Measurements from ENCODE around the gene PAM. TPM values are rescaled to one million over a fixed set of nuclear protein-coding genes. Genes with fewer than 3 reads are reported as not detected.

PAM gene
- total RNA-seq, 4 donors from 2014 or later = 102 to 210 (median 172) TPM

- H3K27me3 ChIP-seq = no peaks in the 10 kb centered on the region
- H3K4me1 ChIP-seq = peaks cover 7 to 8% of the 10 kb centered on the region in 2 donors
- peak overlapping the region in 3 of 4 donors; percentile 7 to 55 (median 19) for H3K27ac ChIP-seq
- no peaks in the 10 kb centered on the region for H3K9me3 ChIP-seq
- peak; percentile 65 to 78 for ATAC-seq
- H3K4me3 ChIP-seq = no peak overlapping the region
- no peak for DNase-seq
- in situ Hi-C loops (cut with MboI; ENCODE audit: low sequenced_read_pairs in 4 of 4) = no loop called here
- intact Hi-C loops (cut with DNase I; ENCODE audit: low total_unique reads) = no loop called here
- no peaks in the 10 kb centered on the region for H3K36me3 ChIP-seq
- no peak for TF ChIP-seq POLR2A (IDR thresholded peaks at IDR 0.05)
- TF ChIP-seq CTCF (IDR thresholded peaks at IDR 0.05 in 4 of 5, conservative IDR thresholded peaks at IDR 0.05 in 1 of 5) = no peak
These were observed 182.8 kb downstream of the PAM start for GRCh38 chr5:102937894-102938293.

- TF ChIP-seq POLR2A (IDR thresholded peaks at IDR 0.05) (no peak), CTCF (IDR thresholded peaks at IDR 0.05 in 4 of 5, conservative IDR thresholded peaks at IDR 0.05 in 1 of 5) (no peak)
- Histone ChIP-seq H3K4me3 (no peak overlapping the region), H3K9me3 (no peaks in the 10 kb centered on the region), H3K36me3 (no peaks in the 10 kb centered on the region), H3K27ac (no peak overlapping the region), H3K27me3 (no peaks in the 10 kb centered on the region), H3K4me1 (peaks cover 7 to 8% of the 10 kb centered on the region in 2 donors)
- no peak for ATAC-seq
- intact Hi-C loops (cut with DNase I; ENCODE audit: low total_unique reads) (no loop called here), in situ Hi-C loops (cut with MboI; ENCODE audit: low sequenced_read_pairs in 4 of 4) (no loop called here)
- DNase-seq = no peak
These were observed 186.0 kb downstream of the PAM start for GRCh38 chr5:102941111-102941510.

GRCh38 chr5:102946414-102946813, 191.3 kb downstream of the PAM start:
- H3K4me1 ChIP-seq = no peaks in the 10 kb centered on the region
- in situ Hi-C loops (cut with MboI; ENCODE audit: low sequenced_read_pairs in 4 of 4) (no loop called here), intact Hi-C loops (cut with DNase I; ENCODE audit: low total_unique reads) (no loop called here)
- H3K27me3 ChIP-seq = no peaks in the 10 kb centered on the region
- peaks cover 0 to 36% of the 10 kb centered on the region in 2 donors for H3K36me3 ChIP-seq
- ATAC-seq (no peak), DNase-seq (no peak)
- no peak for TF ChIP-seq POLR2A (IDR thresholded peaks at IDR 0.05)
- TF ChIP-seq CTCF (IDR thresholded peaks at IDR 0.05 in 4 of 5, conservative IDR thresholded peaks at IDR 0.05 in 1 of 5) = no peak
- H3K4me3 ChIP-seq = no peak overlapping the region
- H3K9me3 ChIP-seq = no peaks in the 10 kb centered on the region
- H3K27ac ChIP-seq = no peak overlapping the region

- ATAC-seq (no peak), DNase-seq (no peak)
- Histone ChIP-seq H3K4me3 (no peak overlapping the region), H3K27ac (no peak overlapping the region), H3K27me3 (no peaks in the 10 kb centered on the region), H3K4me1 (no peaks in the 10 kb centered on the region), H3K9me3 (no peaks in the 10 kb centered on the region), H3K36me3 (peaks cover 0 to 41% of the 10 kb centered on the region in 2 donors)
- in situ Hi-C loops (cut with MboI; ENCODE audit: low sequenced_read_pairs in 4 of 4) = no loop called here
- TF ChIP-seq CTCF (IDR thresholded peaks at IDR 0.05 in 4 of 5, conservative IDR thresholded peaks at IDR 0.05 in 1 of 5) (no peak), POLR2A (IDR thresholded peaks at IDR 0.05) (no peak)
- intact Hi-C loops (cut with DNase I; ENCODE audit: low total_unique reads) = no loop called here
These were observed 191.9 kb downstream of the PAM start for GRCh38 chr5:102946971-102947370.

- ATAC-seq = no peak
- H3K4me3 ChIP-seq = no peak overlapping the region
- DNase-seq = no peak
- H3K4me1 ChIP-seq = peaks cover 17 to 21% of the 10 kb centered on the region in 2 donors
- H3K9me3 ChIP-seq = no peaks in the 10 kb centered on the region
- in situ Hi-C loops (cut with MboI; ENCODE audit: low sequenced_read_pairs in 4 of 4) (loop anchor here in 1 of 4 donors (25.0 kb wide), 1 partner anchor 168 kb away; no protein-coding TSS in a partner anchor), intact Hi-C loops (cut with DNase I; ENCODE audit: low total_unique reads) (no loop called here)
- H3K27me3 ChIP-seq = no peaks in the 10 kb centered on the region
- H3K36me3 ChIP-seq = peaks cover 0 to 27% of the 10 kb centered on the region in 2 donors
- no peak overlapping the region for H3K27ac ChIP-seq
- TF ChIP-seq CTCF (IDR thresholded peaks at IDR 0.05 in 4 of 5, conservative IDR thresholded peaks at IDR 0.05 in 1 of 5) (no peak), POLR2A (IDR thresholded peaks at IDR 0.05) (no peak)
These were observed 200.4 kb downstream of the PAM start for GRCh38 chr5:102955488-102955887.
